H1 (cell line): ENCODE results near the gene NEDD4L. TPM values are rescaled to one million over a fixed set of nuclear protein-coding genes. Genes with fewer than 3 reads are reported as not detected.

Experiments used
- CTCF ChIA-PET: fragments of 300-600 bp; sonication (Branson Sonifier 250); formaldehyde crosslinking; loops from one replicate; lab custom pipeline; 2021; ENCODE audit not compliant: partially characterized antibody; lab: Charles Lee
- POLR2A ChIA-PET: fragments of 300-600 bp; sonication (Branson Sonifier 250); formaldehyde crosslinking; loops from one replicate; lab custom pipeline; 2021; ENCODE audit warnings: inconsistent platforms; ENCODE audit not compliant: partially characterized antibody; lab: Charles Lee
- DNase-seq, 2 experiments: peaks; one replicate each; pipeline versions ENCODE4 v3.0.0 to v3.0.0-alpha.2; 2010 to 2022; ENCODE audit warnings: low spot score in 2 of 2, low read depth in 1 of 2, mixed read lengths in 1 of 2
- FAIRE-seq: peaks from 2 replicates; lab custom pipeline; 2011; peaks lifted over from hg19 to GRCh38; lab: Jason Lieb, UNC
- H2AFZ ChIP-seq: 2 replicates; pipeline ENCODE4 v1.8.1; 2012; ENCODE audit warnings: low read length, inconsistent platforms
- H2AK5ac ChIP-seq: 2 replicates; pipeline ENCODE4 v1.6.1; 2013; ENCODE audit warnings: low read depth, low read length
- H2BK120ac ChIP-seq: replicated peaks from 2 replicates; pipeline ENCODE3; 2013; ENCODE audit warnings: low read depth, low read length, inconsistent platforms
- H2BK12ac ChIP-seq: 2 replicates; pipeline ENCODE4 v1.6.1; 2013; ENCODE audit warnings: low read depth, low read length
- H2BK15ac ChIP-seq: 2 replicates; pipeline ENCODE4 v1.6.1; 2013; ENCODE audit warnings: low read length
- H2BK20ac ChIP-seq: 2 replicates; pipeline ENCODE4 v1.6.1; 2013; ENCODE audit warnings: low read length
- H2BK5ac ChIP-seq: 2 replicates; pipeline ENCODE4 v1.6.1; 2013; ENCODE audit warnings: low read depth, low read length
- H3K14ac ChIP-seq: 2 replicates; pipeline ENCODE4 v1.6.1; 2013; ENCODE audit warnings: inconsistent platforms; ENCODE audit not compliant: insufficient read length
- H3K18ac ChIP-seq: 2 replicates; pipeline ENCODE4 v1.6.1; 2013; ENCODE audit warnings: low read length; ENCODE audit errors: extremely low read depth
- H3K23ac ChIP-seq: 2 replicates; pipeline ENCODE4 v1.6.1; 2013; ENCODE audit warnings: inconsistent platforms; ENCODE audit not compliant: insufficient read length
- H3K23me2 ChIP-seq: 2 replicates; pipeline ENCODE4 v1.6.1; 2013; ENCODE audit warnings: low read depth, low read length
- H3K27ac ChIP-seq: 2 replicates; pipeline ENCODE4 v1.6.1; 2011; ENCODE audit warnings: low read depth, low read length, inconsistent platforms
- H3K27me3 ChIP-seq, 4 experiments: replicated peaks in 1 of 4; 1 replicate in 1 of 4; 2 replicates in 3 of 4; pipeline versions ENCODE4 v1.6.1 to v1.8.1; 2011 to 2013; ENCODE audit warnings: low read length in 3 of 4, mild to moderate bottlenecking in 3 of 4, inconsistent platforms in 2 of 4, mixed read lengths in 2 of 4, moderate library complexity in 1 of 4; ENCODE audit not compliant: control insufficient read depth in 3 of 4, insufficient read depth in 3 of 4; ENCODE audit errors: extremely low read depth in 1 of 4
- H3K36me3 ChIP-seq, 4 experiments: 2 replicates each; pipeline versions ENCODE4 v1.6.1 to v1.8.1; 2011 to 2013; ENCODE audit warnings: mild to moderate bottlenecking in 4 of 4, low read length in 3 of 4, moderate library complexity in 2 of 4, control low read depth in 1 of 4, inconsistent platforms in 1 of 4; ENCODE audit not compliant: insufficient read depth in 4 of 4, control insufficient read depth in 2 of 4
- H3K4ac ChIP-seq: replicated peaks from 2 replicates; pipeline ENCODE3; 2013; ENCODE audit warnings: low read length, low read depth, mixed read lengths, inconsistent platforms; ENCODE audit not compliant: insufficient read length
- H3K4me1 ChIP-seq, 4 experiments: replicated peaks in 1 of 4; 1 replicate in 1 of 4; 2 replicates in 3 of 4; pipeline versions ENCODE4 v1.6.1 to v1.8.1; 2011 to 2013; ENCODE audit warnings: low read length in 3 of 4, inconsistent platforms in 2 of 4, mixed read lengths in 1 of 4; ENCODE audit not compliant: insufficient read depth in 4 of 4, control insufficient read depth in 3 of 4
- H3K4me2 ChIP-seq, 2 experiments: 2 replicates each; pipeline versions ENCODE4 v1.6.1 to v1.8.1; 2011 to 2013; ENCODE audit warnings: low read depth in 2 of 2, low read length in 2 of 2, control low read depth in 1 of 2, inconsistent platforms in 1 of 2, mild to moderate bottlenecking in 1 of 2; ENCODE audit not compliant: insufficient read depth in 1 of 2
- H3K4me3 ChIP-seq, 4 experiments: fragments of 200-600, 300-600 bp in 1 of 4; sonication (generic), shearing (Covaris generic), sonication (Bioruptor Twin) in 1 of 4; 2 replicates each; pipeline versions ENCODE4 v1.5.1 to v1.8.1; 2011 to 2016; ENCODE audit warnings: low read length in 4 of 4, low read depth in 3 of 4, control low read depth in 2 of 4, inconsistent platforms in 2 of 4, mild to moderate bottlenecking in 2 of 4, mixed read lengths in 1 of 4, moderate library complexity in 1 of 4; ENCODE audit not compliant: insufficient read depth in 2 of 4; ENCODE audit errors: extremely low read depth in 1 of 4
- H3K56ac ChIP-seq: replicated peaks from 2 replicates; pipeline ENCODE3; 2013; ENCODE audit warnings: low read depth, mild to moderate bottlenecking, mixed read lengths, low read length, inconsistent platforms; ENCODE audit not compliant: insufficient read length
- H3K79me1 ChIP-seq: 2 replicates; pipeline ENCODE4 v1.6.1; 2013; ENCODE audit warnings: low read depth, low read length, control low read depth
- H3K79me2 ChIP-seq, 2 experiments: 2 replicates each; pipeline versions ENCODE4 v1.6.1 to v1.8.1; 2012 to 2013; ENCODE audit warnings: low read length in 2 of 2, mild to moderate bottlenecking in 2 of 2, inconsistent platforms in 1 of 2; ENCODE audit not compliant: insufficient read depth in 2 of 2, control insufficient read depth in 1 of 2
- H3K9ac ChIP-seq, 4 experiments: replicated peaks in 1 of 4; 1 replicate in 1 of 4; 2 replicates in 3 of 4; pipeline versions ENCODE4 v1.6.1 to v1.8.1; 2011 to 2013; ENCODE audit warnings: low read depth in 3 of 4, low read length in 3 of 4, control low read depth in 2 of 4, mild to moderate bottlenecking in 2 of 4, moderate library complexity in 2 of 4, inconsistent platforms in 1 of 4; ENCODE audit errors: extremely low read depth in 1 of 4
- H3K9me3 ChIP-seq, 2 experiments: 2 replicates each; pipeline versions ENCODE4 v1.6.1 to v1.8.1; 2012 to 2013; ENCODE audit warnings: mild to moderate bottlenecking in 2 of 2, moderate library complexity in 2 of 2, control low read depth in 1 of 2, inconsistent platforms in 1 of 2, low read depth in 1 of 2, low read length in 1 of 2, mixed read lengths in 1 of 2; ENCODE audit not compliant: insufficient read depth in 2 of 2
- H4K20me1 ChIP-seq, 2 experiments: replicated peaks in 1 of 2; 2 replicates each; pipeline versions ENCODE3 to v1.8.1; 2011 to 2013; ENCODE audit warnings: inconsistent platforms in 2 of 2, low read length in 2 of 2, mild to moderate bottlenecking in 1 of 2; ENCODE audit not compliant: insufficient read depth in 2 of 2, control insufficient read depth in 1 of 2
- H4K5ac ChIP-seq: 2 replicates; pipeline ENCODE4 v1.6.1; 2013; ENCODE audit warnings: low read length, low read depth, mixed read lengths, inconsistent platforms; ENCODE audit not compliant: insufficient read length
- H4K8ac ChIP-seq: 2 replicates; pipeline ENCODE4 v1.8.0; 2013; ENCODE audit warnings: mild to moderate bottlenecking, moderate library complexity, low read length, inconsistent platforms; ENCODE audit not compliant: insufficient read depth; ENCODE audit errors: extremely low read depth
- H4K91ac ChIP-seq: replicated peaks from 2 replicates; pipeline ENCODE3; 2013; ENCODE audit warnings: low read length, mixed read lengths, inconsistent platforms; ENCODE audit not compliant: insufficient read length
- ASH2L ChIP-seq: fragments of 200-600, 300-600 bp; sonication (generic); IDR thresholded peaks from one replicate; pipeline ENCODE4 v1.7.1; 2017; ENCODE audit warnings: low read length
- CBX5 ChIP-seq: fragments of 300-800, 300-1000 bp; sonication (generic); IDR thresholded peaks from 2 replicates; pipeline ENCODE4 v1.7.1; 2016; ENCODE audit warnings: antibody characterized with exemption, low read length, low read depth
- CBX8 ChIP-seq: fragments of 300-800, 300-1000 bp; sonication (generic); IDR thresholded peaks from 2 replicates; pipeline ENCODE4 v1.7.1; 2016; ENCODE audit warnings: low read depth, low read length, borderline replicate concordance
- JUND ChIP-seq: IDR thresholded peaks from 2 replicates; pipeline ENCODE4 v1.6.1; 2011; ENCODE audit warnings: mild to moderate bottlenecking, improper control_type of control experiment, low read length
- KDM4A ChIP-seq: IDR thresholded peaks from one replicate; pipeline ENCODE4 v1.7.1; 2012; ENCODE audit warnings: low read depth, mild to moderate bottlenecking, moderate library complexity, low read length, inconsistent platforms; ENCODE audit not compliant: severe bottlenecking
- MAFK ChIP-seq: IDR thresholded peaks from 2 replicates; pipeline ENCODE4 v1.6.1; 2012; ENCODE audit warnings: low read depth, mild to moderate bottlenecking, improper control_type of control experiment, low read length
- RAD21 ChIP-seq, 2 experiments: IDR thresholded peaks in 1 of 2; conservative IDR thresholded peaks in 1 of 2; 2 replicates each; pipeline ENCODE4 v1.6.1; 2011; ENCODE audit warnings: low read depth in 2 of 2, low read length in 2 of 2, improper control_type of control experiment in 1 of 2, inconsistent platforms in 1 of 2, mild to moderate bottlenecking in 1 of 2, moderate library complexity in 1 of 2
- WGBS, 2 experiments: shearing (Covaris generic) in 1 of 2; methylation state at CpG; one replicate each; pipeline versions ENCODE4 v1.1.6 to v1.1.7; 2013 to 2015; ENCODE audit warnings: low lambda C conversion rate in 2 of 2, mixed read lengths in 2 of 2, inconsistent platforms in 1 of 2, low coverage in 1 of 2, missing lambda C conversion rate in 1 of 2; ENCODE audit not compliant: insufficient replicate concordance in 2 of 2, insufficient coverage in 1 of 2, insufficient read length in 1 of 2; ENCODE audit errors: extremely low coverage in 1 of 2, missing lambda C conversion rate in 1 of 2; 5-methylcytosine and 5-hydroxymethylcytosine counted together
- polyA plus RNA-seq, 7 experiments: library from polyadenylated mRNA; depleted of rRNA in 3 of 7; stranded (reverse) in 5 of 7; unstranded in 2 of 7; fragments of >200 nt in 5 of 7; fragments of 200-250 nt in 2 of 7; gene quantifications; 1 replicate in 5 of 7; 2 replicates in 1 of 7; 4 replicates in 1 of 7; pipeline versions ENCODE4 v1.2.1 to v1.2.3, GENCODE V29; 2011 to 2013; ENCODE audit warnings: missing spikeins in 2 of 7, mixed read lengths in 2 of 7
- total RNA-seq: library from RNA; stranded (reverse); fragmentation: NEBNext Ultra II Directional; extraction: Animal tissue kit (Norgen Biotek cat#: 25700); gene quantifications from 2 replicates; pipeline ENCODE4 v1.2.1, GENCODE V29; 2021

Gene NEDD4L
- total and polyA plus RNA-seq, 2 of the 8 experiments (the other 6 are each of a cell fraction or from before 2014, with no cell fraction given), result 37.3 to 69.8 TPM

- no peaks in the 10 kb centered on the region for H3K36me3 ChIP-seq
- H3K79me2 ChIP-seq, result peaks cover 0 to 78% of the 10 kb centered on the region in 2 experiments; a peak in 2 of 4 replicates
- H3K4me3 ChIP-seq, result no peak overlapping the region
- POLR2A ChIA-PET, result interaction anchor here (3.2 kb wide), 1 partner anchor 50 kb away, joined by 10 read pairs; no protein-coding TSS in a partner anchor
- no peaks in the 10 kb centered on the region for H4K20me1 ChIP-seq
- 95% methylated on average over 2 of the region's 2 CpGs; no CpG with 5 or more reads in 1 of the 2 experiments for WGBS, 2 experiments
- H3K9ac ChIP-seq, result no peak overlapping the region
- no peak overlapping the region for H2BK20ac ChIP-seq
- no peak overlapping the region for H2BK120ac ChIP-seq
- H3K56ac ChIP-seq, result no peak overlapping the region
- H3K4ac ChIP-seq, result no peak overlapping the region
- TF ChIP-seq KDM4A (no peak), CBX5 (no peak), MAFK (no peak), RAD21 (IDR thresholded peaks at IDR 0.05 in 1 of 2, conservative IDR thresholded peaks at IDR 0.05 in 1 of 2; ENCODE audit: low read depth in 2 of 2, low read length in 2 of 2) (no peak), ASH2L (no peak), CBX8 (no peak), JUND (no peak)
- TF ChIP-seq, all 59 proteins: peak for 0
- 0 out of 2 replicates have a peak overlapping the region, but pooled peaks have one; percentile 21 for H2BK5ac ChIP-seq
- H3K23ac ChIP-seq, result no peak overlapping the region
- H3K4me1 ChIP-seq, result peaks cover 3 to 29% (median 24%) of the 10 kb centered on the region in 4 experiments
- no peak overlapping the region for H4K5ac ChIP-seq
- FAIRE-seq, result no peak
- no peak for DNase-seq
- CTCF ChIA-PET, result interaction anchor here (0.6 to 4.1 kb wide), 9 partner anchors 9 to 88 kb away, joined by 3 to 22 read pairs (median 4); partner anchors contain the start of gene NEDD4L
- no peak overlapping the region for H3K18ac ChIP-seq
- H2AFZ ChIP-seq, result no peak overlapping the region
- H4K91ac ChIP-seq, result no peak overlapping the region
- H3K27me3 ChIP-seq, result no peaks in the 10 kb centered on the region
- H3K79me1 ChIP-seq, result peaks cover 20% of the 10 kb centered on the region
- H3K23me2 ChIP-seq, result no peaks in the 10 kb centered on the region; the same call in 1 of the 2 replicates
- H4K8ac ChIP-seq, result no peak overlapping the region
- H3K4me2 ChIP-seq, result no peak overlapping the region
- no peak overlapping the region for H3K14ac ChIP-seq
- no peaks in the 10 kb centered on the region for H3K9me3 ChIP-seq
- no peak overlapping the region for H2AK5ac ChIP-seq
- H2BK15ac ChIP-seq, result no peak overlapping the region
- H2BK12ac ChIP-seq, result no peak overlapping the region
- H3K27ac ChIP-seq, result no peak overlapping the region
These were observed 51.6 kb downstream of the NEDD4L start for GRCh38 chr18:58095655-58096054.
